GM23338 (cell line): ENCODE results near the gene NBPF1.
"Not testable (repeated sequence)": the region's sequence is repeated elsewhere in the genome, so short reads cannot be mapped to it uniquely, and the experiment has no call there.

Experiments used
- CREB1 ChIP-seq: fragments of 250-450 bp; sonication (Bioruptor Pico); IDR thresholded peaks from 2 replicates; pipeline ENCODE4 v1.5.0; 2020; ENCODE audit warnings: low read depth, mild to moderate bottlenecking, moderate library complexity
- EZH2 ChIP-seq: fragments of 200-600 bp; sonication (generic); IDR thresholded peaks from one replicate; pipeline ENCODE4 v1.8.0; 2017; ENCODE audit warnings: antibody characterized with exemption, mild to moderate bottlenecking, low read depth; ENCODE audit not compliant: unreplicated experiment
- EZH2phosphoT487 ChIP-seq: fragments of 200-600 bp; sonication (generic); IDR thresholded peaks from one replicate; pipeline ENCODE4 v1.8.1; 2018; ENCODE audit warnings: antibody characterized with exemption; ENCODE audit not compliant: unreplicated experiment
- TF ChIP-seq, protein P1 (sequence below), 2 experiments: fragments of 200-600 bp in 1 of 2; sonication (generic) in 1 of 2; conservative IDR thresholded peaks; 2 replicates each; pipeline versions ENCODE4 v1.5.1 to v1.6.1; 2016 to 2017; ENCODE audit warnings: antibody characterized with exemption in 2 of 2, low read depth in 2 of 2, mild to moderate bottlenecking in 2 of 2, moderate library complexity in 1 of 2

DNA sequence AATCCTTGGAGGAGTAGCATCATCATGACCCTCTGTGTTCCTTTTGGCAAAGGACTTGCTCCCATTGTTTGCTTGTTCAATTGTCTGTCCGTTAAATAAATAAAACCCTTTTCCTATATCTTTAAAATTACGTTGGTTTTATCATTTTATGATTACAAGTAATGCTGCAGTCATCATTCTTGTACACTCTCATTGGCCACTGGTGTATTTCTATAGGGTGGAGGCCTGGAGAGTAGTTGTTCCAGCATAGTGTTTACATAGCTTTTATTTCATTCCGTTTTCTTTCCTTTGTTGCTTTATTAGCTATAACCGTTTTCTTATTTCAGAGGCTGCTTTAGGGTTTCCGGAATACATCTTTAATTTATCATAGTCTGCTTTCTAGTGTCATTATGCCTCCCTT lies 91.7 kb downstream of the NBPF1 start:
- TF ChIP-seq, protein P1, sequence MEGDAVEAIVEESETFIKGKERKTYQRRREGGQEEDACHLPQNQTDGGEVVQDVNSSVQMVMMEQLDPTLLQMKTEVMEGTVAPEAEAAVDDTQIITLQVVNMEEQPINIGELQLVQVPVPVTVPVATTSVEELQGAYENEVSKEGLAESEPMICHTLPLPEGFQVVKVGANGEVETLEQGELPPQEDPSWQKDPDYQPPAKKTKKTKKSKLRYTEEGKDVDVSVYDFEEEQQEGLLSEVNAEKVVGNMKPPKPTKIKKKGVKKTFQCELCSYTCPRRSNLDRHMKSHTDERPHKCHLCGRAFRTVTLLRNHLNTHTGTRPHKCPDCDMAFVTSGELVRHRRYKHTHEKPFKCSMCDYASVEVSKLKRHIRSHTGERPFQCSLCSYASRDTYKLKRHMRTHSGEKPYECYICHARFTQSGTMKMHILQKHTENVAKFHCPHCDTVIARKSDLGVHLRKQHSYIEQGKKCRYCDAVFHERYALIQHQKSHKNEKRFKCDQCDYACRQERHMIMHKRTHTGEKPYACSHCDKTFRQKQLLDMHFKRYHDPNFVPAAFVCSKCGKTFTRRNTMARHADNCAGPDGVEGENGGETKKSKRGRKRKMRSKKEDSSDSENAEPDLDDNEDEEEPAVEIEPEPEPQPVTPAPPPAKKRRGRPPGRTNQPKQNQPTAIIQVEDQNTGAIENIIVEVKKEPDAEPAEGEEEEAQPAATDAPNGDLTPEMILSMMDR (conservative IDR thresholded peaks at IDR 0.05; ENCODE audit: low read depth in 2 of 2), result not testable (repeated sequence)
- not testable (repeated sequence) for TF ChIP-seq EZH2, EZH2phosphoT487, CREB1
